ENCODE results near the gene TTYH3.

DNA sequence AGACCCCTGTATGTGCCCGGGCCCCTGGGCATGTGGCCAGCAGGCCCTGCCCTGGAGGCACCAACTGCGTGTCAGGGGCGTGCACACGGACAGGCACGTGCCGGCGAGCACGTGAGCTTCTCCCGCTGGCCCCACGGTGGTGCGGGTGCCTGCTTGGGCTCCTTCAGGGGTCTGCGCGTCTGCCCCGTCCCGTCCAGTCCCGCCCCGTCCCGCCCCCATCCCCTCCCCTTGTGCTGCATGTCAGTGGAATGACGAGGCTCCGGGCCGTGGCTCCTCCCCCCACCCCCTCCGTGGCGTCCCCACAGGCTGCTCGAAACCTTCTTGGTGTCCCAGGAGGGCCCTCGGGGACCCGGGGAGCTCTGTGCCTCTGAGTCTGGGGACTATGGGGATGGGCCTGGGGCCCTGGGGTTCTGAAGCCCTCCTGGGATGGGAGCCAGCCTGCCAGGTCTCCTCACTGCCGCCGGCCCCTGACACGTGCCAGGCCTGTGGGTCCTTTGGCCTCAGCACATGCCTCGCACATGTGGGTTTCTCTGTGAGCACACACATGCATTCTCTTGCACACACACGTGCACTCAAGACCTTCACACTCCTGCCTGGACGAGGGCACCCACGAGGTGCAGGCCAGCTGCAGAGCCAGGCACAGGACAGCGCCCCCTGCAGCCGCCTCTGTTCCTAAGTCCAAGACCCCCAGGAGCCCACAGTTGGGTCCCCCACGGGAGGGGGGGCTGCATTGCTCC, 28.7 kb downstream of the TTYH3 start:
- TF ChIP-seq, protein P1, sequence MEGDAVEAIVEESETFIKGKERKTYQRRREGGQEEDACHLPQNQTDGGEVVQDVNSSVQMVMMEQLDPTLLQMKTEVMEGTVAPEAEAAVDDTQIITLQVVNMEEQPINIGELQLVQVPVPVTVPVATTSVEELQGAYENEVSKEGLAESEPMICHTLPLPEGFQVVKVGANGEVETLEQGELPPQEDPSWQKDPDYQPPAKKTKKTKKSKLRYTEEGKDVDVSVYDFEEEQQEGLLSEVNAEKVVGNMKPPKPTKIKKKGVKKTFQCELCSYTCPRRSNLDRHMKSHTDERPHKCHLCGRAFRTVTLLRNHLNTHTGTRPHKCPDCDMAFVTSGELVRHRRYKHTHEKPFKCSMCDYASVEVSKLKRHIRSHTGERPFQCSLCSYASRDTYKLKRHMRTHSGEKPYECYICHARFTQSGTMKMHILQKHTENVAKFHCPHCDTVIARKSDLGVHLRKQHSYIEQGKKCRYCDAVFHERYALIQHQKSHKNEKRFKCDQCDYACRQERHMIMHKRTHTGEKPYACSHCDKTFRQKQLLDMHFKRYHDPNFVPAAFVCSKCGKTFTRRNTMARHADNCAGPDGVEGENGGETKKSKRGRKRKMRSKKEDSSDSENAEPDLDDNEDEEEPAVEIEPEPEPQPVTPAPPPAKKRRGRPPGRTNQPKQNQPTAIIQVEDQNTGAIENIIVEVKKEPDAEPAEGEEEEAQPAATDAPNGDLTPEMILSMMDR (IDR thresholded peaks at IDR 0.05) = no peak
- no peak for TF ChIP-seq POLR2A (IDR thresholded peaks at IDR 0.05)
- no peak for TF ChIP-seq EP300 (IDR thresholded peaks at IDR 0.05)
- no peak for TF ChIP-seq POLR2AphosphoS5 (IDR thresholded peaks at IDR 0.05)

All from suprapubic skin (tissue), 4 donors.